T-helper 1 cell treated with Interleukin-12 subunit alpha and Interleukin-12 subunit beta and Interleukin-4 antibody, amounts not matched to agents 30 μg/mL and 1 μg/mL, for 36 hours (primary cell): ENCODE measurements around the gene PAQR5.
"Not testable (repeated sequence)": the region's sequence is repeated elsewhere in the genome, so short reads cannot be mapped to it uniquely, and the experiment has no call there.

Experiments
- H3K27ac Mint-ChIP-seq: one replicate; pipeline ENCODE4 v1.8.0; 2021; ENCODE audit warnings: mild to moderate bottlenecking, mixed read lengths
- H3K27me3 Mint-ChIP-seq: one replicate; pipeline ENCODE4 v1.8.0; 2021; ENCODE audit warnings: low read depth, mixed read lengths
- H3K36me3 Mint-ChIP-seq: one replicate; pipeline ENCODE4 v1.8.0; 2021; ENCODE audit warnings: low read depth, mixed read lengths
- H3K4me1 Mint-ChIP-seq: one replicate; pipeline ENCODE4 v1.8.0; 2021; ENCODE audit warnings: low read depth, mixed read lengths
- H3K4me3 Mint-ChIP-seq: one replicate; pipeline ENCODE4 v1.8.0; 2021; ENCODE audit warnings: mild to moderate bottlenecking, moderate library complexity, mixed read lengths
- H3K9me3 Mint-ChIP-seq: one replicate; pipeline ENCODE4 v1.8.0; 2021; ENCODE audit warnings: mixed read lengths

PAQR5 gene

GRCh38 chr15:69318033-69318432 lies 19.3 kb downstream of the PAQR5 start:
- Mint-ChIP-seq H3K27me3 (peaks cover 7% of the 10 kb centered on the region), H3K36me3 (no peaks in the 10 kb centered on the region), H3K4me3 (no peak overlapping the region), H3K27ac (no peak overlapping the region), H3K9me3 (no peaks in the 10 kb centered on the region), H3K4me1 (peaks cover 6% of the 10 kb centered on the region)

GRCh38 chr15:69319384-69320375 lies 21.0 kb downstream of the PAQR5 start:
- Mint-ChIP-seq H3K36me3 (no peaks in the 10 kb centered on the region), H3K4me3 (no peak overlapping the region), H3K4me1 (peaks cover 6% of the 10 kb centered on the region), H3K9me3 (no peaks in the 10 kb centered on the region), H3K27me3 (peaks cover 12% of the 10 kb centered on the region), H3K27ac (no peak overlapping the region)

GRCh38 chr15:69320977-69321554 lies 22.4 kb downstream of the PAQR5 start:
- no peak overlapping the region for H3K27ac Mint-ChIP-seq
- H3K27me3 Mint-ChIP-seq, result peaks cover 15% of the 10 kb centered on the region
- H3K4me1 Mint-ChIP-seq, result peaks cover 6% of the 10 kb centered on the region
- H3K36me3 Mint-ChIP-seq, result no peaks in the 10 kb centered on the region
- H3K4me3 Mint-ChIP-seq, result no peak overlapping the region
- H3K9me3 Mint-ChIP-seq, result no peaks in the 10 kb centered on the region

GRCh38 chr15:69323893-69324430 lies 25.2 kb downstream of the PAQR5 start:
- no peak overlapping the region for H3K4me3 Mint-ChIP-seq
- peaks cover 6% of the 10 kb centered on the region for H3K4me1 Mint-ChIP-seq
- peaks cover 16% of the 10 kb centered on the region for H3K27me3 Mint-ChIP-seq
- H3K9me3 Mint-ChIP-seq, result no peaks in the 10 kb centered on the region
- no peaks in the 10 kb centered on the region for H3K36me3 Mint-ChIP-seq
- no peak overlapping the region for H3K27ac Mint-ChIP-seq

- peaks cover 16% of the 10 kb centered on the region for H3K27me3 Mint-ChIP-seq
- no peaks in the 10 kb centered on the region for H3K9me3 Mint-ChIP-seq
- no peak overlapping the region for H3K27ac Mint-ChIP-seq
- peaks cover 6% of the 10 kb centered on the region for H3K4me1 Mint-ChIP-seq
- no peaks in the 10 kb centered on the region for H3K36me3 Mint-ChIP-seq
- H3K4me3 Mint-ChIP-seq, result no peak overlapping the region
Measured at GRCh38 chr15:69324565-69324964, 25.9 kb downstream of the PAQR5 start.

- no peak overlapping the region for H3K27ac Mint-ChIP-seq
- peaks cover 6% of the 10 kb centered on the region for H3K4me1 Mint-ChIP-seq
- peaks cover 17% of the 10 kb centered on the region for H3K27me3 Mint-ChIP-seq
- H3K4me3 Mint-ChIP-seq, result no peak overlapping the region
- H3K36me3 Mint-ChIP-seq, result no peaks in the 10 kb centered on the region
- H3K9me3 Mint-ChIP-seq, result no peaks in the 10 kb centered on the region
Measured at GRCh38 chr15:69325456-69325971, 26.8 kb downstream of the PAQR5 start.

GRCh38 chr15:69328080-69328479 lies 29.4 kb downstream of the PAQR5 start:
- Mint-ChIP-seq H3K4me1 (no peaks in the 10 kb centered on the region), H3K9me3 (no peaks in the 10 kb centered on the region), H3K36me3 (no peaks in the 10 kb centered on the region), H3K27me3 (peaks cover 13% of the 10 kb centered on the region), H3K4me3 (no peak overlapping the region), H3K27ac (no peak overlapping the region)

GRCh38 chr15:69328739-69329138 lies 30.0 kb downstream of the PAQR5 start:
- no peaks in the 10 kb centered on the region for H3K36me3 Mint-ChIP-seq
- H3K27me3 Mint-ChIP-seq, result peaks cover 17% of the 10 kb centered on the region
- no peaks in the 10 kb centered on the region for H3K4me1 Mint-ChIP-seq
- H3K9me3 Mint-ChIP-seq, result no peaks in the 10 kb centered on the region
- H3K4me3 Mint-ChIP-seq, result no peak overlapping the region
- H3K27ac Mint-ChIP-seq, result no peak overlapping the region

- no peaks in the 10 kb centered on the region for H3K9me3 Mint-ChIP-seq
- no peaks in the 10 kb centered on the region for H3K4me1 Mint-ChIP-seq
- H3K27me3 Mint-ChIP-seq, result peaks cover 9% of the 10 kb centered on the region
- no peaks in the 10 kb centered on the region for H3K36me3 Mint-ChIP-seq
- no peak overlapping the region for H3K4me3 Mint-ChIP-seq
- no peak overlapping the region for H3K27ac Mint-ChIP-seq
Measured at GRCh38 chr15:69337138-69337537, 38.4 kb downstream of the PAQR5 start.

- H3K36me3 Mint-ChIP-seq, result no peaks in the 10 kb centered on the region
- H3K9me3 Mint-ChIP-seq, result no peaks in the 10 kb centered on the region
- H3K27ac Mint-ChIP-seq, result no peak overlapping the region
- peaks cover 12% of the 10 kb centered on the region for H3K27me3 Mint-ChIP-seq
- no peak overlapping the region for H3K4me3 Mint-ChIP-seq
- H3K4me1 Mint-ChIP-seq, result no peaks in the 10 kb centered on the region
Measured at GRCh38 chr15:69338535-69339213, 40.0 kb downstream of the PAQR5 start.

GRCh38 chr15:69339214-69339543 lies 40.5 kb downstream of the PAQR5 start:
- not testable (repeated sequence) for H3K36me3 Mint-ChIP-seq, H3K27ac Mint-ChIP-seq, H3K9me3 Mint-ChIP-seq, H3K4me1 Mint-ChIP-seq, H3K4me3 Mint-ChIP-seq
- H3K27me3 Mint-ChIP-seq, result peaks cover 11% of the 10 kb centered on the region

- no peak overlapping the region for H3K27ac Mint-ChIP-seq
Measured at GRCh38 chr15:69340243-69340900, 41.7 kb downstream of the PAQR5 start.

GRCh38 chr15:69341356-69341755 lies 42.6 kb downstream of the PAQR5 start:
- H3K27ac Mint-ChIP-seq, result no peak overlapping the region
- no peaks in the 10 kb centered on the region for H3K9me3 Mint-ChIP-seq
- no peaks in the 10 kb centered on the region for H3K36me3 Mint-ChIP-seq
- peaks cover 7% of the 10 kb centered on the region for H3K27me3 Mint-ChIP-seq
- no peak overlapping the region for H3K4me3 Mint-ChIP-seq
- no peaks in the 10 kb centered on the region for H3K4me1 Mint-ChIP-seq

More at GRCh38 chr15:69340243-69340900, 41.7 kb downstream of the PAQR5 start:
- Mint-ChIP-seq H3K36me3 (no peaks in the 10 kb centered on the region), H3K27me3 (peaks cover 7% of the 10 kb centered on the region), H3K9me3 (no peaks in the 10 kb centered on the region), H3K4me1 (no peaks in the 10 kb centered on the region), H3K4me3 (no peak overlapping the region)

- no peaks in the 10 kb centered on the region for H3K36me3 Mint-ChIP-seq
- H3K9me3 Mint-ChIP-seq, result no peaks in the 10 kb centered on the region
- no peak overlapping the region for H3K4me3 Mint-ChIP-seq
- peaks cover 7% of the 10 kb centered on the region for H3K27me3 Mint-ChIP-seq
- H3K27ac Mint-ChIP-seq, result no peak overlapping the region
- no peaks in the 10 kb centered on the region for H3K4me1 Mint-ChIP-seq
Measured at GRCh38 chr15:69342460-69343076, 43.9 kb downstream of the PAQR5 start.
